ENCODE results near the gene ASB7.

- no peak for TF ChIP-seq CTCF (conservative IDR thresholded peaks at IDR 0.05 in 1 of 2, IDR thresholded peaks at IDR 0.05 in 1 of 2; ENCODE audit: low read depth in 1 of 2, low read length in 2 of 2)
- TF ChIP-seq EZH2 (IDR thresholded peaks at IDR 0.05; ENCODE audit: low read length, missing control alignments) = no peak
Measured at GRCh38 chr15:100602823-100603393, 519 bp downstream of the ASB7 start.
